Astrocyte (in vitro differentiated cells and primary cell): ENCODE data around the gene PNPLA7.
A peak's percentile ranks its signal among the peaks of the same experiment; 100 is the strongest.

Experiments
- EZH2 ChIP-seq: IDR thresholded peaks from 2 replicates; pipeline ENCODE4 v1.6.1; 2012; ENCODE audit warnings: mild to moderate bottlenecking, low read length, inconsistent platforms; ENCODE audit not compliant: insufficient read depth
- TF ChIP-seq, protein P1 (sequence below): IDR thresholded peaks from 2 replicates; pipeline ENCODE4 v1.5.1; 2011; ENCODE audit warnings: low read depth, mild to moderate bottlenecking, inconsistent platforms, low read length, moderate library complexity; ENCODE audit not compliant: insufficient read depth

DNA sequence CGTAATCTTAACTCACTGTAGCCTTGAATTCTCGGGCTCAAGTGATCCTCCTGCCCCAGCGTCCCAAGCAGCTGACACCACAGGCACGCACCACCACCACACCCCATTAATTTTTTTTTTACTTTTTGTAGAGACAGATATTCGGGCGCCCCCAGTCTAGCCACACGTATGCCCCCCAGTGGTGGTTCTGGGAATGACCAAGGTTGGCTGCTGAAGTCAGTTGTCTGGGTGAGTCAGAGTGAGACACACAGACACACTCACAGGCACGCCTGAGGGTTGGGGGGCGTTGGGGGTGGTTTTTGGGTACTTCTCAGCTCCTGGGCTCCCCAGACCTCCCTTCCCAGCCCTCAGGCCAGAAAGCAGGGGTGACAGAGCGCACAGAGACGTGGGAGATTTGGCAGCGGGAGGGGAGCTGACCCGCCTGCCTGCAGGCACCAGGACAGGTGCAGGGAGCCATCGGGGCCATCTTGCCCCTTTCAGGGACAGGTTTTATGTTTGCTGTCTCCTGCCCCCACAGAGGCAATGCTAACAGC lies 104.9 kb downstream of the PNPLA7 start:
- TF ChIP-seq, protein P1, sequence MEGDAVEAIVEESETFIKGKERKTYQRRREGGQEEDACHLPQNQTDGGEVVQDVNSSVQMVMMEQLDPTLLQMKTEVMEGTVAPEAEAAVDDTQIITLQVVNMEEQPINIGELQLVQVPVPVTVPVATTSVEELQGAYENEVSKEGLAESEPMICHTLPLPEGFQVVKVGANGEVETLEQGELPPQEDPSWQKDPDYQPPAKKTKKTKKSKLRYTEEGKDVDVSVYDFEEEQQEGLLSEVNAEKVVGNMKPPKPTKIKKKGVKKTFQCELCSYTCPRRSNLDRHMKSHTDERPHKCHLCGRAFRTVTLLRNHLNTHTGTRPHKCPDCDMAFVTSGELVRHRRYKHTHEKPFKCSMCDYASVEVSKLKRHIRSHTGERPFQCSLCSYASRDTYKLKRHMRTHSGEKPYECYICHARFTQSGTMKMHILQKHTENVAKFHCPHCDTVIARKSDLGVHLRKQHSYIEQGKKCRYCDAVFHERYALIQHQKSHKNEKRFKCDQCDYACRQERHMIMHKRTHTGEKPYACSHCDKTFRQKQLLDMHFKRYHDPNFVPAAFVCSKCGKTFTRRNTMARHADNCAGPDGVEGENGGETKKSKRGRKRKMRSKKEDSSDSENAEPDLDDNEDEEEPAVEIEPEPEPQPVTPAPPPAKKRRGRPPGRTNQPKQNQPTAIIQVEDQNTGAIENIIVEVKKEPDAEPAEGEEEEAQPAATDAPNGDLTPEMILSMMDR, result peak; percentile 79
- TF ChIP-seq EZH2, result no peak
